Stimulated activated naive CD8-positive, alpha-beta T cell treated with anti-CD3 and anti-CD28 coated beads, Interleukin-15, Interleukin-2, amounts not matched to agents 100 ng/mL and 50 ng/mL, for 24 hours (primary cell): Measurements from ENCODE around the gene HIVEP1.
"Not testable (repeated sequence)": the region's sequence is repeated elsewhere in the genome, so short reads cannot be mapped to it uniquely, and the experiment has no call there.

Source experiments
- H3K27ac Mint-ChIP-seq: one replicate; pipeline ENCODE4 v1.8.0; 2021; ENCODE audit warnings: mild to moderate bottlenecking, mixed read lengths
- H3K27me3 Mint-ChIP-seq: one replicate; pipeline ENCODE4 v1.8.0; 2021; ENCODE audit warnings: mixed read lengths
- H3K36me3 Mint-ChIP-seq: one replicate; pipeline ENCODE4 v1.8.0; 2021; ENCODE audit warnings: low read depth, mixed read lengths
- H3K4me1 Mint-ChIP-seq: one replicate; pipeline ENCODE4 v1.8.0; 2021; ENCODE audit warnings: low read depth, mixed read lengths
- H3K4me3 Mint-ChIP-seq: one replicate; pipeline ENCODE4 v1.8.0; 2021; ENCODE audit warnings: mild to moderate bottlenecking, mixed read lengths
- H3K9me3 Mint-ChIP-seq: one replicate; pipeline ENCODE4 v1.8.0; 2021; ENCODE audit warnings: mixed read lengths

HIVEP1 gene

DNA sequence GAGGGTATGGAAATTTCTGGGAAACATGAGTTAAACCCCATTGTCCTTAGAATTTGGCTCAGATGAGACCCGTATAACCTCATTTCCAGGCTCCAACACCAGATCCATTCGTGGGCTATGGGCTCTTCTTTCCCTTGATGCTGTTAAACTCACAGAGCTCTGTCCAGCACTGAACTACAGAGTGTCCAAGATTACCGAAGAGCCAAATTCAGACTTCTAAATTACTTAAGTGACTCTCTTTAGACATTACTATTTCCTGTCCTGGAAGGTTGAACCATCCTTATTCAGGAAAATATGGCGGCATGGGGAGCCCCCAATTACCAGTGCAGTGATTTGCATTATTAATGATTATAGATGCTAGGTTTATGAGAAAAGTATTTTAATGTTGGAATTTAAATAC, 153.2 kb downstream of the HIVEP1 start:
- Mint-ChIP-seq H3K4me3 (no peak overlapping the region), H3K4me1 (peaks cover 26% of the 10 kb centered on the region), H3K9me3 (no peaks in the 10 kb centered on the region), H3K27ac (no peak overlapping the region), H3K36me3 (peaks cover 47% of the 10 kb centered on the region), H3K27me3 (no peaks in the 10 kb centered on the region)

- H3K27me3 Mint-ChIP-seq = no peaks in the 10 kb centered on the region
- no peaks in the 10 kb centered on the region for H3K9me3 Mint-ChIP-seq
- peaks cover 24% of the 10 kb centered on the region for H3K4me1 Mint-ChIP-seq
- H3K4me3 Mint-ChIP-seq = no peak overlapping the region
- H3K36me3 Mint-ChIP-seq = peaks cover 44% of the 10 kb centered on the region
- no peak overlapping the region for H3K27ac Mint-ChIP-seq
Measured at GRCh38 chr6:12165722-12166280, 153.7 kb downstream of the HIVEP1 start.

GRCh38 chr6:12169377-12169776, 157.3 kb downstream of the HIVEP1 start:
- H3K9me3 Mint-ChIP-seq = no peaks in the 10 kb centered on the region
- no peaks in the 10 kb centered on the region for H3K27me3 Mint-ChIP-seq
- no peak overlapping the region for H3K4me3 Mint-ChIP-seq
- H3K36me3 Mint-ChIP-seq = peaks cover 8% of the 10 kb centered on the region
- H3K4me1 Mint-ChIP-seq = no peaks in the 10 kb centered on the region
- H3K27ac Mint-ChIP-seq = no peak overlapping the region

DNA sequence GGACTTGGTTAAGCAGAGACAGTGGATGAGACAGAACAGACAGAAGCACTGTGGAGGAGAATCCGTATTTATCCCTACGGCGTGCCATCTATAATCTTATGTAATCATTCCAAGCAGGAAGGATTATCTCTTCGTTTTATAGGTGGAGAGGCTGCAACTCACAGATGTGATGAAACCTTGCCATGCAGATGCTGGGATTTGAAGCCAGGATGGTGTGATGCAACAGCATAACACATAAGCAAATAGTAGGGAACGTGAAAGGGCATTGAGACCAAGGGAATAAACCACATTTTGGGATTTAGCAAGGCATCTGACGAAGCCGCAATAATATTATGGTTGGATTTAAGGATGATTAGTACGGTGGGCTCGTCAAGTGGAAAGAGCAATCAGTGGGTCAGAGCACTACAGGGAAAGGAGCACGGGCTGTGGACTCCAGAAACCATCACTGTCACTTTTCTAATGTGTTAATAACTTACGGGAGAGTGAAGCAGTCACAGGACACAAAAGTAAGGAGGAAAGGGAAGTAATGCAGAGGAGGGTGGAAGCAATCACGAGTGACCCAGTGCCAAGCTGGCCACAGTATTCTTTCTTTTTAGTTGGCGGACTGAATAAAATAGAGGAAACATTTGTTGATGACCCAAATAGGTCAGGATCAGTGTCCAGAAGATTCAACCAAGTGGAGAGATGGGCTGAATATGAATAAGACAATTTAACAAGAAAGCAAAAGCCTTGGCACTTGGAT, 158.4 kb downstream of the HIVEP1 start:
- Mint-ChIP-seq H3K27ac (no peak overlapping the region), H3K27me3 (no peaks in the 10 kb centered on the region), H3K4me1 (no peaks in the 10 kb centered on the region), H3K9me3 (no peaks in the 10 kb centered on the region), H3K36me3 (no peaks in the 10 kb centered on the region), H3K4me3 (no peak overlapping the region)

DNA sequence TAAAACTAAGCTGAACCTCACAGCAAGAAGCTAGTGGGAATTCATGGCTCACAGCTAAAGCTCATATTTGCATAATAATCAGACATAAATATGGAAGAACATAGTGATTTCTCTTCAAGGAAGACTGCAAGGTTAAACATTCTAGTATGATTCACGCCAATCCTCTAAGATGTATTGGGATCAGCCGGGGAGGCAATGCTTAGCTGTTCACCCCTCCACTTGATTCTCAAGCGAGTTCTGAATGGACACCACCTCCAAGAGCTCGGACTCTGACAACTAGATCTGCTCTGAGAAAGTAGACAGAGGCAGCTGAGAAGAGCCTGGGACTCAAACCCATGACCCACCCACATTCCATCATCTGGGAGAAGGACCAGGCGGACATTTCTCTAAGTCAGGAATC, 159.6 kb downstream of the HIVEP1 start:
- no peaks in the 10 kb centered on the region for H3K4me1 Mint-ChIP-seq
- no peak overlapping the region for H3K4me3 Mint-ChIP-seq
- H3K9me3 Mint-ChIP-seq = no peaks in the 10 kb centered on the region
- no peak overlapping the region for H3K27ac Mint-ChIP-seq
- no peaks in the 10 kb centered on the region for H3K36me3 Mint-ChIP-seq
- H3K27me3 Mint-ChIP-seq = no peaks in the 10 kb centered on the region

DNA sequence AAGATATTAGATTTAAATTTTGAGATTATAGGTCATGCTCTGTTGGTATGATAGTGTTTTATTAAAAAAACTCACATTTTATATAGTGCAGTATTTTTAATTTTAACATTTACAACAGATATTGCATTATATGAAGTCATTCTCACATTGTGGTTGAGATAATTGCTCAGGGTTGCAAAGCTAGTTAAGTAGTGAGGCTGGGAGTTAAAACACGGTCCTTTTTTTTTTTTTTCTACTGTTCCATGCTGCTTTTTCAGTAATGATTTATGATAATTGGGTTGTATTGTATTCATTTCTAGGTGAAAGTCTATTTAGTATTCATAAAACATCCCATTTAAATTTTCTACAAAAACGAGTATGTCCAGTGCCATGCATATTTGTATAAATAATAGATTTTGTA, 160.5 kb downstream of the HIVEP1 start:
- Mint-ChIP-seq H3K4me1 (no peaks in the 10 kb centered on the region), H3K27ac (no peak overlapping the region), H3K4me3 (no peak overlapping the region), H3K36me3 (no peaks in the 10 kb centered on the region), H3K27me3 (no peaks in the 10 kb centered on the region), H3K9me3 (no peaks in the 10 kb centered on the region)

GRCh38 chr6:12173181-12173580, 161.1 kb downstream of the HIVEP1 start:
- Mint-ChIP-seq H3K27ac (no peak overlapping the region), H3K36me3 (no peaks in the 10 kb centered on the region), H3K27me3 (no peaks in the 10 kb centered on the region), H3K9me3 (no peaks in the 10 kb centered on the region), H3K4me1 (no peaks in the 10 kb centered on the region), H3K4me3 (no peak overlapping the region)

GRCh38 chr6:12173661-12174060, 161.5 kb downstream of the HIVEP1 start:
- Mint-ChIP-seq H3K27me3 (no peaks in the 10 kb centered on the region), H3K36me3 (no peaks in the 10 kb centered on the region), H3K4me1 (no peaks in the 10 kb centered on the region), H3K9me3 (no peaks in the 10 kb centered on the region), H3K4me3 (no peak overlapping the region), H3K27ac (no peak overlapping the region)

- H3K4me3 Mint-ChIP-seq = no peak overlapping the region
- no peaks in the 10 kb centered on the region for H3K9me3 Mint-ChIP-seq
- H3K27me3 Mint-ChIP-seq = no peaks in the 10 kb centered on the region
- H3K36me3 Mint-ChIP-seq = no peaks in the 10 kb centered on the region
- H3K27ac Mint-ChIP-seq = peak overlapping the region; percentile 5
- H3K4me1 Mint-ChIP-seq = no peaks in the 10 kb centered on the region
Measured at GRCh38 chr6:12174878-12175277, 162.8 kb downstream of the HIVEP1 start.

DNA sequence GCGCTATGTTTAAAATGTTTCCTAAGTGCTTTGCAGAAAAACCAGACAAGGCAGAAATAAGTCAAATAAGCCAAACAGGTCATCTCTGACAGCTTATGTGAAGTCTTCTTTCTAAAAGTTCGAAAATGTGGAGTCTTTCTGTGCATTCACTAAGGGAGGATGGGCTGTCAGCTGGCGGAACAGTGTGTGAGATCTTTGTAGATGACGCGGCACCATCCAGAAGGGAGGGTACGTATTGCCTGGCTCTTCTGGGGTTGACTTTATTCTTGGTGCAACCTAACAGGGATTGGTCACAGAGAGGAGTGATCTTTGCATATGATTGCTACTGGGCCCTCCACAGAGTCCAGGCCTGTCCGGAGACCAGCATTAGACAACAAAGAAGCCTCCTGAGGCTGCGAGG, 163.5 kb downstream of the HIVEP1 start:
- no peaks in the 10 kb centered on the region for H3K36me3 Mint-ChIP-seq
- no peak overlapping the region for H3K27ac Mint-ChIP-seq
- no peak overlapping the region for H3K4me3 Mint-ChIP-seq
- H3K9me3 Mint-ChIP-seq = no peaks in the 10 kb centered on the region
- H3K4me1 Mint-ChIP-seq = no peaks in the 10 kb centered on the region
- H3K27me3 Mint-ChIP-seq = no peaks in the 10 kb centered on the region

GRCh38 chr6:12176782-12177181, 164.7 kb downstream of the HIVEP1 start:
- not testable (repeated sequence) for H3K27ac Mint-ChIP-seq, H3K4me1 Mint-ChIP-seq, H3K9me3 Mint-ChIP-seq, H3K27me3 Mint-ChIP-seq, H3K36me3 Mint-ChIP-seq, H3K4me3 Mint-ChIP-seq

DNA sequence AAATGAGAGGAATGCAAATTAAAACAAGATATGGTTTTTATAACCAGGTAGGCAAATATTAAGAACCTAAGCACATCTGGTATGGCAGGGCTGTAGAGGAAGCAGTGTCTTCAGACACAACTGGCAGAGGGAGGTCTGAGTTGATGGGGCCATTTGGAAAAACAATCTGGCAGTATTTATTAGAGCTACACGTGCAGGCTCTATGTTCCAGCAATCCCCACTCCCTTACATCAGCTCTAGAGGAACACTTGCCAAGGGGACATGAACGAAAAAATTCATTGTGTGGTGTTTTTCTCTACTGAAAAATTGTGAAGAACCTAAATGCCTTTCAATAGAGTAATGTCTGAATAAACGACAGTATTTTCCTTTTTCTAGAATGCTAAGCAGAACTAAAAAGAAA, 166.4 kb downstream of the HIVEP1 start:
- Mint-ChIP-seq H3K27ac (no peak overlapping the region), H3K9me3 (no peaks in the 10 kb centered on the region), H3K27me3 (peaks cover 3% of the 10 kb centered on the region), H3K4me1 (peaks cover 6% of the 10 kb centered on the region), H3K36me3 (no peaks in the 10 kb centered on the region), H3K4me3 (no peak overlapping the region)

DNA sequence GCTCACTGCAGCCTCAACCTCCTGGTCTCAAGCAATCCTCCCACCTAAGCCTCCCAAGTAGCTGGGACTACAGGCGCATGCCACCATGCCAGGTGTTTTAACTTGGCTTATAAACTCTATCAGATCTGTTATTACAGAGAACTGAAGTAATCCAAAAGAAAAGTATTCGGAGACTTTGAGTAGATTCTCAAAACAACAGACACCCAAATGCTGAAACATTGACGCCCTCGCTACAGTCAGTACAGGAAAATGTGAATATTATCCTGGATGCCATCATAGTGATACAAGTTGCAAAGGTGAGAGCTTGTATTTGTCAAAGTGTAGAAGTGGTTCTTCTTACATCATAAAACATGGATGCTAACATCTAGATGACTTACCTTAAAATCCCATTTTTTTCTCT, 169.4 kb downstream of the HIVEP1 start:
- H3K9me3 Mint-ChIP-seq = no peaks in the 10 kb centered on the region

DNA sequence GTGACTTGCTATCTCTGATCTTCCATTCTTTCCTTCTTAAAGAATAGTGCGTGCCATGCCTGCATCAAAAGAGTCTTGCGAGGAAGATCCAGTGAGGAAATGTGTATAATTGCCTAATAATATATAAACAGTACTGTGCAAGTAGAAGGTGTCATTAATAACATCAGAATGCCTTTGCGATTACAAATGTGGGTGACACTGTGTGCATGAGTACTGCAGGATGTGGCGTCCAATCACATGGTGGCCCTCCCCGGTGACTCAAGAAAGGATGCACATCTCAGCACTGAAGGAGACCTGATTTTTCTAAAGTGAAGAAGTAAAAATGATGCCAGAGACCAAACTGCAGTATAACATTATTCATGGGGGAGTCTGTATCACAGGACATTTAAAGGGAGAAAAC, 170.6 kb downstream of the HIVEP1 start:
- peaks cover 12% of the 10 kb centered on the region for H3K4me1 Mint-ChIP-seq
- no peak overlapping the region for H3K4me3 Mint-ChIP-seq
- no peaks in the 10 kb centered on the region for H3K36me3 Mint-ChIP-seq
- no peaks in the 10 kb centered on the region for H3K9me3 Mint-ChIP-seq
- peaks cover 3% of the 10 kb centered on the region for H3K27me3 Mint-ChIP-seq
- no peak overlapping the region for H3K27ac Mint-ChIP-seq

More for the DNA sequence above, 169.4 kb downstream of the HIVEP1 start:
- no peak overlapping the region for H3K27ac Mint-ChIP-seq
- no peak overlapping the region for H3K4me3 Mint-ChIP-seq
- peaks cover 12% of the 10 kb centered on the region for H3K4me1 Mint-ChIP-seq
- H3K36me3 Mint-ChIP-seq = no peaks in the 10 kb centered on the region
- H3K27me3 Mint-ChIP-seq = peaks cover 3% of the 10 kb centered on the region

- Mint-ChIP-seq H3K9me3 (no peaks in the 10 kb centered on the region), H3K36me3 (no peaks in the 10 kb centered on the region), H3K27ac (no peak overlapping the region), H3K27me3 (peaks cover 3% of the 10 kb centered on the region), H3K4me1 (peaks cover 12% of the 10 kb centered on the region), H3K4me3 (no peak overlapping the region)
Measured at GRCh38 chr6:12185081-12185673, 173.1 kb downstream of the HIVEP1 start.

- Mint-ChIP-seq H3K9me3 (no peaks in the 10 kb centered on the region), H3K4me1 (peaks cover 12% of the 10 kb centered on the region), H3K27me3 (peaks cover 3% of the 10 kb centered on the region), H3K4me3 (no peak overlapping the region), H3K36me3 (no peaks in the 10 kb centered on the region), H3K27ac (no peak overlapping the region)
Measured at GRCh38 chr6:12186528-12186927, 174.4 kb downstream of the HIVEP1 start.
